Measurements from ENCODE around the gene MIAT. TPM values are rescaled to one million over a fixed set of nuclear protein-coding genes. Genes with fewer than 3 reads are reported as not detected.

The MIAT gene
- total and polyA plus RNA-seq, 9 of the 15 experiments (the other 6 are each of a cell fraction or from before 2014, with no cell fraction given) = 0.03 to 0.93 (median 0.34) TPM

DNA sequence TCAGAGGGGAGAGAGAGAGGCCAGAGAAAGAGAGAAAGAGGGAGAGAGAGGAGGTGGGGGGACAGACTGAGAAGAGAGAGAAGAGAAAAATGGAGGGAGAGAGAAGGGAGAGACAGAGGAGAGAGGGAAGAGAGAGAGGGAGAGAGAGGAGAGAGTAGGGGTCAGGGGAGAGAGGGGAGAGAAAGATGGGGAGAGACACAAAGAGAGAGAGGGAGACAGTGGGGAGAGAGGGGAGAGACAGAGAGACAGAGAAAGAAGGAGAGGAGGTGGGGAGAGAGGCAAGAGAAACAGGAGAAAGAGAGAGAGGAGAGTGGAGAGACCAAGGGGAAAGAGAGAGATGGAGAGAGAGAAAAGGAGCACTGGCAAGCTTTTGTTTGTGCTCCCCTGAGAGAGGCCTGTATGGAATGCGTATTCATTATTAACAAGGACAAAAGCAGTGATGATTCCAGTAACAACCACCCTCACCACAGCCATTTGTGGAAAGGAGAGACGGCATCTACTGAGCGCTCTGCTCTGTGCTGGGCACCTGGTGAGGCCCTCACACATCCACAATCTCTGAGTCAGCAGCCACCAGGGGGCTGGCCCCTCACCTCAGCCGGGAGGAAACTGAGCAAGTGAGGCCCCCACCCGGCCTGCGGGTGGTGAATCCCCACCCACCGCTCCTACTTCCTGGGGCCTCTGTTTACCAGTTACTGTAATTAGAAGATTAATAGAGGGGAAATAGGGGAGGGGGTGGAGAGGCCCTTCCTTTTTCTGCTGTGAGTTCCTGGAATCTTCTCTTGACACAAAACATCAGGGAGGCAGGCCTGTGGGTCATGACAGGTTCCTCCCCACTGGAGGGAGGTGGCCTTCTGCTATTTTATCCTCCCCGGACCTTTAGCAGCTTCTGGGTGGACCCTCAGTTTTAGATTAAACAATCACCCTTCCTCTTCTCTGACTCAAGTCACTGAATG is 14.6 kb upstream of the MIAT start (continued):
- TF ChIP-seq, protein P1, sequence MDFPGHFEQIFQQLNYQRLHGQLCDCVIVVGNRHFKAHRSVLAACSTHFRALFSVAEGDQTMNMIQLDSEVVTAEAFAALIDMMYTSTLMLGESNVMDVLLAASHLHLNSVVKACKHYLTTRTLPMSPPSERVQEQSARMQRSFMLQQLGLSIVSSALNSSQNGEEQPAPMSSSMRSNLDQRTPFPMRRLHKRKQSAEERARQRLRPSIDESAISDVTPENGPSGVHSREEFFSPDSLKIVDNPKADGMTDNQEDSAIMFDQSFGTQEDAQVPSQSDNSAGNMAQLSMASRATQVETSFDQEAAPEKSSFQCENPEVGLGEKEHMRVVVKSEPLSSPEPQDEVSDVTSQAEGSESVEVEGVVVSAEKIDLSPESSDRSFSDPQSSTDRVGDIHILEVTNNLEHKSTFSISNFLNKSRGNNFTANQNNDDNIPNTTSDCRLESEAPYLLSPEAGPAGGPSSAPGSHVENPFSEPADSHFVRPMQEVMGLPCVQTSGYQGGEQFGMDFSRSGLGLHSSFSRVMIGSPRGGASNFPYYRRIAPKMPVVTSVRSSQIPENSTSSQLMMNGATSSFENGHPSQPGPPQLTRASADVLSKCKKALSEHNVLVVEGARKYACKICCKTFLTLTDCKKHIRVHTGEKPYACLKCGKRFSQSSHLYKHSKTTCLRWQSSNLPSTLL (IDR thresholded peaks at IDR 0.05) = peak; percentile 74
- peak; percentile 33; the same call in 1 of the 2 replicates for TF ChIP-seq ZBTB2 (IDR thresholded peaks at IDR 0.05)
- peak; percentile 56; the same call in 1 of the 2 replicates for TF ChIP-seq NFATC3 (IDR thresholded peaks at IDR 0.05)
- no peak for TF ChIP-seq ZZZ3 (IDR thresholded peaks at IDR 0.05)
- peak in 1 of 2 experiments; percentile 43; a peak in 2 of 4 replicates for TF ChIP-seq RAD21 (CRISPR knock-in tag; conservative IDR thresholded peaks at IDR 0.05 in 1 of 2, IDR thresholded peaks at IDR 0.05 in 1 of 2)
- TF ChIP-seq, protein P2, sequence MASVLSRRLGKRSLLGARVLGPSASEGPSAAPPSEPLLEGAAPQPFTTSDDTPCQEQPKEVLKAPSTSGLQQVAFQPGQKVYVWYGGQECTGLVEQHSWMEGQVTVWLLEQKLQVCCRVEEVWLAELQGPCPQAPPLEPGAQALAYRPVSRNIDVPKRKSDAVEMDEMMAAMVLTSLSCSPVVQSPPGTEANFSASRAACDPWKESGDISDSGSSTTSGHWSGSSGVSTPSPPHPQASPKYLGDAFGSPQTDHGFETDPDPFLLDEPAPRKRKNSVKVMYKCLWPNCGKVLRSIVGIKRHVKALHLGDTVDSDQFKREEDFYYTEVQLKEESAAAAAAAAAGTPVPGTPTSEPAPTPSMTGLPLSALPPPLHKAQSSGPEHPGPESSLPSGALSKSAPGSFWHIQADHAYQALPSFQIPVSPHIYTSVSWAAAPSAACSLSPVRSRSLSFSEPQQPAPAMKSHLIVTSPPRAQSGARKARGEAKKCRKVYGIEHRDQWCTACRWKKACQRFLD (CRISPR knock-in tag; IDR thresholded peaks at IDR 0.05) = 0 out of 2 replicates have a peak, but pooled peaks have one; percentile 7
- TF ChIP-seq CBX2 (IDR thresholded peaks at IDR 0.05; ENCODE audit: insufficient read depth, low read length, poor library complexity, severe bottlenecking) = no peak
- peak; percentile 12; the same call in 1 of the 2 replicates for TF ChIP-seq CXXC5 (CRISPR knock-in tag; IDR thresholded peaks at IDR 0.05)
- TF ChIP-seq JUND (IDR thresholded peaks at IDR 0.05; ENCODE audit: borderline replicate concordance, low read depth, low read length) = peak; percentile 65; the same call in 1 of the 2 replicates
- TF ChIP-seq JUND (tag; IDR thresholded peaks at IDR 0.05; ENCODE audit: borderline replicate concordance, low read depth, low read length) = peak; percentile 49; the same call in 1 of the 3 replicates
- 0 out of 4 replicates have a peak, but pooled peaks of 1 of the 2 experiments have one; percentile 17 for TF ChIP-seq KDM1A (IDR thresholded peaks at IDR 0.05)
- TF ChIP-seq CHD4 (IDR thresholded peaks at IDR 0.05; ENCODE audit: insufficient read depth, insufficient replicate concordance, low read depth, low read length, poor library complexity, severe bottlenecking) = no peak
- TF ChIP-seq ZNF584 (CRISPR knock-in tag; IDR thresholded peaks at IDR 0.05; ENCODE audit: low read depth) = no peak
- 0 out of 4 replicates have a peak, but pooled peaks of 1 of the 2 experiments have one; percentile 62 for TF ChIP-seq MCM7 (IDR thresholded peaks at IDR 0.05)
- peak; percentile 70 for TF ChIP-seq EHMT2 (IDR thresholded peaks at IDR 0.05)
- peak; percentile 95 for TF ChIP-seq ZNF512 (tag; IDR thresholded peaks at IDR 0.05)
- no peak for TF ChIP-seq RBM14 (IDR thresholded peaks at IDR 0.05; ENCODE audit: borderline replicate concordance, insufficient read depth, low read depth, low read length)
